Thyroid gland (tissue), 4 donors: ENCODE measurements around the gene FRRS1L. TPM values are rescaled to one million over a fixed set of nuclear protein-coding genes. Genes with fewer than 3 reads are reported as not detected.

ENCODE experiments used
- DNase-seq, 2 donors: peaks; one replicate each; pipeline ENCODE4 v3.0.0-alpha.2; 2019
- H3K27ac ChIP-seq, 3 donors: fragments of 200-600 bp; sonication (generic); 1 replicate in 2 of 3; 2 replicates in 1 of 3; pipeline ENCODE4 v1.5.1; 2016 to 2019; ENCODE audit warnings: mild to moderate bottlenecking in 1 of 3, moderate library complexity in 1 of 3
- H3K27me3 ChIP-seq: fragments of 200-600 bp; sonication (generic); one replicate; pipeline ENCODE4 v1.5.1; 2019
- H3K36me3 ChIP-seq, 2 donors: fragments of 200-600 bp; sonication (generic); one replicate each; pipeline ENCODE4 v1.5.1; 2016 to 2019
- H3K4me1 ChIP-seq, 2 donors: fragments of 200-600 bp; sonication (generic); one replicate each; pipeline ENCODE4 v1.5.1; 2017 to 2019
- H3K4me3 ChIP-seq, 3 donors: fragments of 200-600 bp; sonication (generic); replicated peaks in 1 of 3; 1 replicate in 2 of 3; 2 replicates in 1 of 3; pipeline ENCODE4 v1.5.1; 2016; ENCODE audit warnings: mild to moderate bottlenecking in 1 of 3
- H3K9me3 ChIP-seq: fragments of 200-600 bp; sonication (generic); one replicate; pipeline ENCODE4 v1.5.1; 2017
- CTCF ChIP-seq, 6 experiments: fragments of 200-600 bp in 3 of 6; fragments of 450-650 bp in 3 of 6; sonication (generic) in 3 of 6; IDR thresholded peaks; one replicate each; pipeline ENCODE4 v1.5.1; 2016 to 2019; ENCODE audit warnings: antibody characterized with exemption in 6 of 6, mild to moderate bottlenecking in 2 of 6, inconsistent platforms in 1 of 6, moderate library complexity in 1 of 6
- POLR2A ChIP-seq, 2 donors: fragments of 450-650 bp; IDR thresholded peaks; one replicate each; pipeline ENCODE4 v1.6.1; 2017; ENCODE audit warnings: antibody characterized with exemption in 2 of 2, mild to moderate bottlenecking in 2 of 2, moderate library complexity in 1 of 2
- WGBS, 2 donors: methylation state at CpG; one replicate each; pipeline ENCODE4 v1.1.5; 2017; 5-methylcytosine and 5-hydroxymethylcytosine counted together
- intact Hi-C: fragments of 100-400 bp; cut with DNase I; formaldehyde crosslinking; loops from one replicate; pipeline ENCODE4 v1.15.1; 2023
- total RNA-seq, 4 donors: library from RNA; depleted of rRNA; stranded (reverse); fragments of >200 nt; gene quantifications; one replicate each; pipeline ENCODE4 v1.2.3, GENCODE V29; 2016

Gene FRRS1L
- total RNA-seq, 4 donors from 2014 or later: 0.33 to 11.2 (median 1.4) TPM

GRCh38 chr9:109150925-109151545 is 16.0 kb downstream of the FRRS1L start:
- no peak for DNase-seq
- intact Hi-C loops: no loop called here
- Histone ChIP-seq H3K4me1 (no peaks in the 10 kb centered on the region), H3K9me3 (no peaks in the 10 kb centered on the region), H3K27me3 (no peaks in the 10 kb centered on the region), H3K36me3 (no peaks in the 10 kb centered on the region), H3K4me3 (no peak overlapping the region), H3K27ac (no peak overlapping the region)
- WGBS, 2 donors: 92 to 93% methylated on average over 3 of the region's 3 CpGs
- TF ChIP-seq POLR2A (IDR thresholded peaks at IDR 0.05): no peak
- no peak for TF ChIP-seq CTCF (IDR thresholded peaks at IDR 0.05)

- TF ChIP-seq POLR2A (IDR thresholded peaks at IDR 0.05): no peak
- H3K27me3 ChIP-seq: no peaks in the 10 kb centered on the region
- DNase-seq: no peak
- no peaks in the 10 kb centered on the region for H3K36me3 ChIP-seq
- intact Hi-C loops: no loop called here
- no peak overlapping the region for H3K4me3 ChIP-seq
- H3K27ac ChIP-seq: no peak overlapping the region
- H3K4me1 ChIP-seq: no peaks in the 10 kb centered on the region
- 90 to 95% methylated on average over 4 of the region's 4 CpGs for WGBS, 2 donors
- no peaks in the 10 kb centered on the region for H3K9me3 ChIP-seq
These were observed 17.3 kb downstream of the FRRS1L start for GRCh38 chr9:109149722-109150121.

- Histone ChIP-seq H3K36me3 (no peaks in the 10 kb centered on the region), H3K27ac (no peak overlapping the region), H3K9me3 (no peaks in the 10 kb centered on the region), H3K4me3 (no peak overlapping the region), H3K4me1 (no peaks in the 10 kb centered on the region), H3K27me3 (no peaks in the 10 kb centered on the region)
- TF ChIP-seq POLR2A (IDR thresholded peaks at IDR 0.05) (no peak), CTCF (IDR thresholded peaks at IDR 0.05) (no peak)
- 90 to 94% methylated on average over 5 of the region's 5 CpGs for WGBS, 2 donors
- intact Hi-C loops: no loop called here
- DNase-seq: no peak
These were observed 18.0 kb downstream of the FRRS1L start for GRCh38 chr9:109149089-109149488.

DNA sequence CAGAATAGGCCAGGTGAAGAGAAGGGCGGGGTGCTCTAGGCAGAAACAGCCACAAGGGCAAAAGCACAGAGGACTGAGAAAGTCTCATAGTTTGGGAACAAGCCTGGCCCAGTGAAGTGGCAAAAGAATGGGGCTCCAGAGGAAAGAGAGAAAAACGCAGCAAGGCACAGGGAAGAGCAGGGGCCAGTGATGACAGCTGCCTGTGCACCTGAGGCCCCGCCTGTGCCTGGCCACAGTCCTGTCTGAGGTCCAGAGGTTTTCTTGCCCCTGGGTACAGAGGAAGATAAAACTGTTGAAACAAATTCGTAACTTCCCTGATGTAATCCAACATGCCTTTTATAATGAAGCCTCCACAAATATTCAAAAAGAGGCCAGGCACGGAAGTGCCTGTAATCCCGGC is 22.0 kb downstream of the FRRS1L start:
- H3K27ac ChIP-seq: no peak overlapping the region
- no peaks in the 10 kb centered on the region for H3K27me3 ChIP-seq
- 86 to 89% methylated on average over 6 of the region's 6 CpGs for WGBS, 2 donors
- no peak for DNase-seq
- no peak for TF ChIP-seq POLR2A (IDR thresholded peaks at IDR 0.05)
- no peak for TF ChIP-seq CTCF (IDR thresholded peaks at IDR 0.05)
- H3K4me1 ChIP-seq: no peaks in the 10 kb centered on the region
- no peaks in the 10 kb centered on the region for H3K36me3 ChIP-seq
- intact Hi-C loops: no loop called here
- no peaks in the 10 kb centered on the region for H3K9me3 ChIP-seq
- no peak overlapping the region for H3K4me3 ChIP-seq

DNA sequence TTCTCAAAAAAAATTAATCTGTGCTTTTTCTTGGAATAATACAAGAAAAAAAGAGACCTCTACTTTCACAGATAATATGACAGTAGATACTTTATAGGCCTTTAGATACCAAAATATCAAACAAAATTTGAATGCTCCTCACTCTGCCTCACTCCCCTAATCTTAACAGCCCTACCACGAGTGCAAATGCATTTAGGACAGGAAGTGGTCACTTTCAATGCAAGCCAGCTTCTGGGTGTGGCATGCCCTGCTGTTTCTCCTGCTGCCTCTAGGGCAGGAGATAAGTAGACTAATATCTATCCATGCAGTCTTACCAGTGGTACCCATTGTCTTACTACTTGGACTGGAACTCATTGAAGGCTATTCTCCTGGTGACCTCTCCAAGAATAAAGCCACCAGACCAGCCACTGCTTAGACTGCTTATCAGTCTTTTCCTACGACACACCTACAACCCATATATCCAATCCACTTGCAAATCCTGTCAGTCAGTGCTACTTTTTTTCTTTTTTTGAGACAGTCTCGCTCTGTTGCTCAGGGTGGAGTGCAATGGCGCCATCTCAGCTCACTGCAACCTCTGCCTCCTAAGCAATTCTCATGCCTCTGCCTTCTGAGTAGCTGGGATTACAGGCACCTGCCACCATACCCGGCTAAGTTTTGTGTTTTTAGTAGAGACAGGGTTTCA is 23.0 kb downstream of the FRRS1L start:
- TF ChIP-seq CTCF (IDR thresholded peaks at IDR 0.05) (no peak), POLR2A (IDR thresholded peaks at IDR 0.05) (no peak)
- 75 to 82% methylated on average over 5 of the region's 5 CpGs for WGBS, 2 donors
- intact Hi-C loops: no loop called here
- no peaks in the 10 kb centered on the region for H3K36me3 ChIP-seq
- no peaks in the 10 kb centered on the region for H3K9me3 ChIP-seq
- no peaks in the 10 kb centered on the region for H3K4me1 ChIP-seq
- no peak for DNase-seq
- H3K4me3 ChIP-seq: no peak overlapping the region
- H3K27ac ChIP-seq: no peak overlapping the region
- H3K27me3 ChIP-seq: no peaks in the 10 kb centered on the region
